ENCODE measurements around the gene PLCD1.

DNA sequence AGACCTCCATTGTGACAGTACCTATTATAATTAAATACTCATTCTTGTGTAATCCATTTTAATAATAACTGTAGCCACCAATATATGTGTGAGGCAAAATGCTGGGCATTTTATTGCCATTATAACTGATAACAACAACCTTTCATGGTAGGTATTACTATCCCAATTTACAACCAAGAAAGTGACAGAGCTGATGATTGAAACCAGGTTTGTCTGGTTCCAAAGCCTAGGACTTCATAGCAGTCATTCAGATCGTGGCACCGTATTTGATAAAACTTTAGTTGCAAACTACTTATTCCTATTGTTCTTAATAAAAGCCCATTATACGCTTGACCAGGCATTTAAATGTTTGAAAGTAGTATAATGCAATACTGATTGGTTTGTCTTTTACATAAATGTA, 65.3 kb downstream of the PLCD1 start:
- TF ChIP-seq EZH2phosphoT487 (IDR thresholded peaks at IDR 0.05; ENCODE audit: low read depth): no peak
- TF ChIP-seq, protein P1, sequence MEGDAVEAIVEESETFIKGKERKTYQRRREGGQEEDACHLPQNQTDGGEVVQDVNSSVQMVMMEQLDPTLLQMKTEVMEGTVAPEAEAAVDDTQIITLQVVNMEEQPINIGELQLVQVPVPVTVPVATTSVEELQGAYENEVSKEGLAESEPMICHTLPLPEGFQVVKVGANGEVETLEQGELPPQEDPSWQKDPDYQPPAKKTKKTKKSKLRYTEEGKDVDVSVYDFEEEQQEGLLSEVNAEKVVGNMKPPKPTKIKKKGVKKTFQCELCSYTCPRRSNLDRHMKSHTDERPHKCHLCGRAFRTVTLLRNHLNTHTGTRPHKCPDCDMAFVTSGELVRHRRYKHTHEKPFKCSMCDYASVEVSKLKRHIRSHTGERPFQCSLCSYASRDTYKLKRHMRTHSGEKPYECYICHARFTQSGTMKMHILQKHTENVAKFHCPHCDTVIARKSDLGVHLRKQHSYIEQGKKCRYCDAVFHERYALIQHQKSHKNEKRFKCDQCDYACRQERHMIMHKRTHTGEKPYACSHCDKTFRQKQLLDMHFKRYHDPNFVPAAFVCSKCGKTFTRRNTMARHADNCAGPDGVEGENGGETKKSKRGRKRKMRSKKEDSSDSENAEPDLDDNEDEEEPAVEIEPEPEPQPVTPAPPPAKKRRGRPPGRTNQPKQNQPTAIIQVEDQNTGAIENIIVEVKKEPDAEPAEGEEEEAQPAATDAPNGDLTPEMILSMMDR (IDR thresholded peaks at IDR 0.05; ENCODE audit: low read depth, low read length): no peak

Data from OCI-LY3 (cell line).